ENCODE measurements around the gene DYRK3. TPM values are rescaled to one million over a fixed set of nuclear protein-coding genes. Genes with fewer than 3 reads are reported as not detected.

DYRK3 gene
- total RNA-seq, 4 donors from 2014 or later: 2.5 to 9.1 (median 4.0) TPM

DNA sequence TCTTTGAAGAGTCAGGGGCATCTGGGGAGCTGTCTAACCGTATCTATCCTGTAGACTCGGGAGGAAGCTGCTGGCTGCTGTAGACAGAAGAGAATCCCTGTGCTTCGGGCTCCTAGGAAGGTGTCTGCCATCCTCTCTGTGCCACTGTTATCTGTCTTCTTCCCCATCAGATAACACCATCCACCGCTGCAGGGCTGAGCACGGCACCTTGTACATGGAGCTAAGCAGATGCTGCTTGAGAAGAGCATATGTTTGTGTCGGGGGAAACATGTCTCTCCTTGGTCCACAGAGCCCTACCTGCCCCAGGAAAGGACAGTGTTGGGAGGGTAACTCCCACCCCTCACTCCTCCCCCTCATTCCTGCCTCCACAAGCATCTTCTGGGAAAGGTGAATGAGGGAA lies 48.0 kb downstream of the DYRK3 start:
- H3K36me3 ChIP-seq: no peaks in the 10 kb centered on the region
- no peak overlapping the region for H3K27ac ChIP-seq
- WGBS, 2 donors: 85 to 89% methylated on average over 2 to 4 of the region's 6 CpGs
- intact Hi-C loops (cut with DNase I): no loop called here
- no peak overlapping the region for H3K4me3 ChIP-seq
- no peaks in the 10 kb centered on the region for H3K9me3 ChIP-seq
- peaks cover 24 to 35% (median 27%) of the 10 kb centered on the region in 3 donors for H3K4me1 ChIP-seq
- no peak for TF ChIP-seq POLR2A (IDR thresholded peaks at IDR 0.05)
- TF ChIP-seq, protein P1, sequence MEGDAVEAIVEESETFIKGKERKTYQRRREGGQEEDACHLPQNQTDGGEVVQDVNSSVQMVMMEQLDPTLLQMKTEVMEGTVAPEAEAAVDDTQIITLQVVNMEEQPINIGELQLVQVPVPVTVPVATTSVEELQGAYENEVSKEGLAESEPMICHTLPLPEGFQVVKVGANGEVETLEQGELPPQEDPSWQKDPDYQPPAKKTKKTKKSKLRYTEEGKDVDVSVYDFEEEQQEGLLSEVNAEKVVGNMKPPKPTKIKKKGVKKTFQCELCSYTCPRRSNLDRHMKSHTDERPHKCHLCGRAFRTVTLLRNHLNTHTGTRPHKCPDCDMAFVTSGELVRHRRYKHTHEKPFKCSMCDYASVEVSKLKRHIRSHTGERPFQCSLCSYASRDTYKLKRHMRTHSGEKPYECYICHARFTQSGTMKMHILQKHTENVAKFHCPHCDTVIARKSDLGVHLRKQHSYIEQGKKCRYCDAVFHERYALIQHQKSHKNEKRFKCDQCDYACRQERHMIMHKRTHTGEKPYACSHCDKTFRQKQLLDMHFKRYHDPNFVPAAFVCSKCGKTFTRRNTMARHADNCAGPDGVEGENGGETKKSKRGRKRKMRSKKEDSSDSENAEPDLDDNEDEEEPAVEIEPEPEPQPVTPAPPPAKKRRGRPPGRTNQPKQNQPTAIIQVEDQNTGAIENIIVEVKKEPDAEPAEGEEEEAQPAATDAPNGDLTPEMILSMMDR (IDR thresholded peaks at IDR 0.05): no peak
- no peak for DNase-seq
- no peaks in the 10 kb centered on the region for H3K27me3 ChIP-seq

DNA sequence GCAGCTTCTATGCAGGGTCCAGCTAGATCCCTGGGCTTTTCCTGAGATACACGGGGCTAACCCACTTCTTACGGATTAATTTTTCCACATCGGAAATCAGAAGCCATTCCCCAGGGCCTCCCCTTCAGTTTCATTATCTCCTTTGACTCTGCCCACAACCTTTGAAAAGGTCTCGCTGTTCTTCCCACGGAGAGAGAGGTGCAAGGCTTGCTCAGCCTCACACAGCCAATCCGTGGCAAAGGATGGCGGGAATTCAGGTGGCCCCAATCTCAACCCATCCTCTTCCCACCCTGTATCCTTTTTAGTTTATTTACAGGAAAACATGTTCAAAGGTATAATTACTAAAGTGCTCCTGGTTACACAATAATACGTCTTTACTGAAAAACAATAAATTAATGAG lies 48.7 kb downstream of the DYRK3 start:
- intact Hi-C loops (cut with DNase I): no loop called here
- TF ChIP-seq POLR2A (IDR thresholded peaks at IDR 0.05): no peak
- TF ChIP-seq, protein P1 (IDR thresholded peaks at IDR 0.05): no peak

DNA sequence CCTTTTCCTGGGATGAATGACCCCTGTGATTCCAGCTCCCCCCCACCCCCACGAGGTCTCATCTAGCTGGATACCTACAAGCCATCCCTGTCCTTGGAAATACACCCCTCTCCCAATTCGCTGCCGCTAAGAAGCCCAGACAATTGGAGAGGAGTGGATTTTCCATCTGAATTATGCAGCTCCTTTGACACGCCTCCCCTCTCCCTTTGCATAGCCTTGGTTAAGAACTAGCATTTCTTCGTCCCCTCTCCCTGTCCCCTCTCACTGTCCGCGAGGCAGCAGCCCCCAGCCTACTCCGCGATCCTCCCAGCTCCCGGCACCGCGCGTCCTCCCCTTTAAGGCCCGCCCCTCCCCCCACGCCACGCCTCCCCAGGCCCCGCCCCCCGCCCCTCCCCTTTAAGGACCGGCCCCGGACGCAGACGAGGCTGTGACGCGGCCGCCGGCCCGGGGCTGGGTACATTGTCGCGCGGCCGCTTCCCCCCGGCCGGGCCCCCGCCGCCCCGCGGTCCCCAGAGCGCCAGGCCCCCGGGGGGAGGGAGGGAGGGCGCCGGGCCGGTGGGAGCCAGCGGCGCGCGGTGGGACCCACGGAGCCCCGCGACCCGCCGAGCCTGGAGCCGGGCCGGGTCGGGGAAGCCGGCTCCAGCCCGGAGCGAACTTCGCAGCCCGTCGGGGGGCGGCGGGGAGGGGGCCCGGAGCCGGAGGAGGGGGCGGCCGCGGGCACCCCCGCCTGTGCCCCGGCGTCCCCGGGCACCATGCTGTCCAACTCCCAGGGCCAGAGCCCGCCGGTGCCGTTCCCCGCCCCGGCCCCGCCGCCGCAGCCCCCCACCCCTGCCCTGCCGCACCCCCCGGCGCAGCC lies 49.4 kb downstream of the DYRK3 start, which contains the start of gene MAPKAPK2:
Gene MAPKAPK2, plus strand, starts transcription at position 428 of the 856 bp plus-strand sequence. Its CDS starts 325 bp downstream, at position 753.
- TF ChIP-seq, protein P1 (IDR thresholded peaks at IDR 0.05): no peak
- TF ChIP-seq POLR2A (IDR thresholded peaks at IDR 0.05): peak in 1 of 4 donors; percentile 53
- H3K9me3 ChIP-seq: no peaks in the 10 kb centered on the region
- peak; percentile 54 for DNase-seq
- H3K4me3 ChIP-seq: peak within 1 kb of the TSS; percentile 51 to 97 (median 85)
- H3K27me3 ChIP-seq: no peaks in the 10 kb centered on the region
- intact Hi-C loops (cut with DNase I): no loop called here
- no peaks in the 10 kb centered on the region for H3K36me3 ChIP-seq
- WGBS, 2 donors: 3 to 4% methylated on average over 11 to 13 of the region's 82 CpGs
- H3K4me1 ChIP-seq: peaks cover 33 to 49% (median 36%) of the 10 kb centered on the region in 3 donors
- peak within 1 kb of the TSS; percentile 97 to 100 (median 100) for H3K27ac ChIP-seq

More for the DNA sequence above, 48.7 kb downstream of the DYRK3 start:
- 52 to 58% methylated on average over 8 of the region's 8 CpGs for WGBS, 2 donors
- no peaks in the 10 kb centered on the region for H3K27me3 ChIP-seq
- no peaks in the 10 kb centered on the region for H3K9me3 ChIP-seq
- H3K36me3 ChIP-seq: no peaks in the 10 kb centered on the region
- H3K4me3 ChIP-seq: peak overlapping the region in 3 of 4 donors; percentile 79 to 97 (median 91)
- H3K27ac ChIP-seq: peak overlapping the region in 1 of 4 donors; percentile 97
- peaks cover 31 to 42% (median 33%) of the 10 kb centered on the region in 3 donors for H3K4me1 ChIP-seq
- no peak for DNase-seq

DNA sequence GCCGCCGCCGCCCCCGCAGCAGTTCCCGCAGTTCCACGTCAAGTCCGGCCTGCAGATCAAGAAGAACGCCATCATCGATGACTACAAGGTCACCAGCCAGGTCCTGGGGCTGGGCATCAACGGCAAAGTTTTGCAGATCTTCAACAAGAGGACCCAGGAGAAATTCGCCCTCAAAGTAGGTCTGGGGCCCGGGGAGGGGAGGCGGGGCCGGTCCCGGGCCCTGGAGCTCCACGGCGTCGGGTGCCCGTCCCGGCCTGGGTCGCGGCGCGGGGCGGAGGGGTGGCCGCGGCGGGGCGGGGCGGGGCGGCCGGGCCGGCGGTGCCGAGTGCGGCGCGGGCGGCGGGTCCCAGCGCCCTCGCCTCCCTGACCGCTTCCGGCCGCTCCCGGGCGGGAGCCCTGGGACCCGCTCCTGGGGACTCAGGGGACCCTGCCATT lies 50.0 kb downstream of the DYRK3 start:
- Histone ChIP-seq H3K4me1 (peaks cover 33 to 55% (median 42%) of the 10 kb centered on the region in 3 donors), H3K27me3 (no peaks in the 10 kb centered on the region), H3K27ac (peak overlapping the region; percentile 97 to 100 (median 100)), H3K4me3 (peak overlapping the region; percentile 51 to 97 (median 85)), H3K36me3 (no peaks in the 10 kb centered on the region), H3K9me3 (no peaks in the 10 kb centered on the region)
- no CpG with 5 or more reads among the region's 48 CpGs for WGBS, 2 donors
- no peak for DNase-seq
- TF ChIP-seq, protein P1 (IDR thresholded peaks at IDR 0.05): no peak
- TF ChIP-seq POLR2A (IDR thresholded peaks at IDR 0.05): no peak
- intact Hi-C loops (cut with DNase I): no loop called here
